ENCODE measurements around the gene IL1B.

IL1B gene

DNA sequence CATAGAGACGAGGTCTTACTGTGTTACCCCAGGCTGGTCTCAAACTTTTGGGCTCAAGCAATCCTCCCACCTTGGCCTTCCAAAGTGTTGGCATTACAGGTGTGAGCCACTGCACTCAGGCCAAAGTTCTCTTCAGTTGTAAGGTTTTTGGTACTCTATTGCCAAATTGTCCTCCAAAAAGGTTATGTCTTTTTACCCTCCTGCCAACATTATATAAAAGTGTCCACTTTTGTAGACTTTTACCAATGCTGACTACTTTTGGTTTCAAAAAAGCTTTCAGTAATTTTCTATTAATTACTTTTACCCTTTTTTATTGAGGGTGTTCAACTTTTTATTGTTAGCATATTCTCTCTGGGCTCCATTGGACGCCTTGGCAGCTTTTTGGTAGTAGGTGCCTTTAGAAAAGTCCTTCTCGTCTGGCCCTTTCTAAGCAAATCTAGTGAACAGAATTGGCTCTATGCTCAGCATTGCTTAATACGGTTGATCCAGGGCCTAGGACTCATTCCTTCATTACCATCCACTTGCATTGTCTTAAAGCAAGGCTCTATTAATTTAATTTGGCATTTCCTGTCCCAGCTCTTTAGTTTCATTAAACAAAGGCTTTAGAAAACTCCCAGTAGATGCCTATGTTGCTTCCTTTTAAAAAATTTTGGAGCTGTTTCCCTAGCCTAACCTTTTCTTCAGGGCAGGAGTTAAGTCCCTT, 35.5 kb downstream of the IL1B start:
- no peak for DNase-seq

DNA sequence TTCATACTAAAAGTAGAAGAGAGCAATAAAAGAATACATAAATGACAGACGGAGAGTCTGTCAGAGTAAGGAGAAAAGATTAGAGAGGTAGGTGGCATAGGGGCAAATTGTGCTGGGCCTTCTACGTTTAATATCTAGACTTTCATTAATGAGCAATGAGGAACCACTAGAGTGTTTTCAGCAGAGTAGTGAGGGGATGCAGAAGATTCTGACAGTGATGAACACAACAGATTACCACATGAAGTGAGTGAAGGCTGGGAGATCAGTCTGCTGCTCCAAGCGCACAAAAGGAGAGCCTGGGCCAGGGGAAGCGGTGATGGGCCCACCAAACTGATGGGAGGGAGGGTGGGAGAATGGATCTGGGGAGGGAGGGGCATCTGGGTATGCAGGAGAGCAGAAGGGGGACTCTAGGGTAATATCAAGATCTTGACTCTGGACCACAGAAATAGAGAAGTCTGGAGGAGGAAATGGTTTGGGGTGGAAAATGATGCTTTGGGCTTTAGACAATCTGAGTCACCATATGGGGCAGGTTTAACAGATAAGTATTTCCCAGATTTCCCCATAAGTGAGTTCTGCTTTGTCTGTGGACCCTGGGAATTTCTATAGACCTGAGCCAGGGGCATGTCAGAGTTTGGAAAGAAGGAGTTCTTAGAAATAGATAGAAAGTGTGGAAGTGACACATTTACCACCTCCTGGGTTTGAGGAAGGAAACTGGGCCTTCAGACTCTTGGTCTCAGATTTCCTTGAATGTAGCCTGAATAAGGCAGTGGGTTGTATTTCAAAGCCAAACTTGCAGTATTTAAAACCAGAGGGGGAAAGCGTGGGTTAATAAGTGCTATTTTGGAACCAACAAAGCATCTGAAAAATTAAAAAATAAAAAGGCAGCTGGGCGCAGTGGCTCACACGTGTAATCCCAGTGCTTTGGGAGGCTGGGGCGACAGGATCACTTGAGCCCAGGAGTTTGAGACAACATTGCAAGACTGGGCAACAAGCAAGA, 37.3 kb downstream of the IL1B start:
- no peak for DNase-seq

- no peak for DNase-seq
Measured at GRCh38 chr2:112796486-112796885, 40.1 kb downstream of the IL1B start.

GRCh38 chr2:112795774-112796173, 40.8 kb downstream of the IL1B start:
- no peak for DNase-seq

- no peak for DNase-seq
Measured at GRCh38 chr2:112794841-112795240, 41.7 kb downstream of the IL1B start.

DNA sequence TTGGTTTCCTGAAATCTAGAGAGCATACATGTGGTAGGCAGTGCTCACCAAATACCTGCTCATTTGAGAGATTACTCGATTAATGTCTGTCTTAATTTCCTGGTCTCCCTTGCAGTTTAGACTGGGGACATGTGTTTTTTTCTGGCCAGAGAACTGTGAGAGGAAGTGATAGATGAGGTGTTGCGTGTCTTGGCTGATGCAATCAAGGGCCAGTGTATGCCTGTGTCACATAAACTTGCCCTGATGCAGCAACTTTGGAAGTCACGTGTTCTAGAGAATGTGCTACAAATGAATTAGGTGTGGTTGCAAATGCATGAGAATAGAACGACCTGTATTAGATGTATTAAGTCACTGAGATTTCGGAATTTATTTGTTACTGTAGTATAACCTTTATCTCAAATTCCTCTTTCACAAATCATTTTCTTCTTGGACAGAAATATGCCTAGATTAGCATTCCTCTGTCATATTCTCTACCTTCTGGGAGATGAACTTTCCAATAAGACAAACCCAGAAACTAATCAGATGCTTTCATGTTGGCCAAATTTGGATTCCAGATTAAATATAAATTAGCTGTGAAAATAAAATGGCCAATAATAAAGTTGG, 42.3 kb downstream of the IL1B start:
- DNase-seq: peak in 1 of 2 experiments; percentile 37

GRCh38 chr2:112793449-112793978, 43.1 kb downstream of the IL1B start:
- DNase-seq: no peak

DNA sequence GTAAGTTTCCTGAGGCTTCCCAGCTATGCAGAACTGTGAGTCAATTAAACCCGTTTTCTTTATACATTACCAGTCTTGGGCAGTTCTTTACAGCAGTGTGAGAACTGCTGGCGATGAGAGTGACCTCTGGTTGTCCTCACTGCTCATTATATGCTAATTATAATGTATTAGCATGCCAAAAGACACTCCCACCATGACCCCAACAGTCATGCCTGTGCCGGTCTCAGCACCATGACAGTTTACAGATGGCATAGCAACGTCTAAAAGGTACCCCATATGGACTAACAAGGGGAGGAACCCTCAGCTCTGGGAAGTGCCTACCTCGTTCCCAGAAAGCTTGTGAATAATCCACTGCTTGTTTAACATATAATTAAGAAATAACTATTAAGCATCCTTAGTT, 44.2 kb downstream of the IL1B start:
- DNase-seq: no peak

DNA sequence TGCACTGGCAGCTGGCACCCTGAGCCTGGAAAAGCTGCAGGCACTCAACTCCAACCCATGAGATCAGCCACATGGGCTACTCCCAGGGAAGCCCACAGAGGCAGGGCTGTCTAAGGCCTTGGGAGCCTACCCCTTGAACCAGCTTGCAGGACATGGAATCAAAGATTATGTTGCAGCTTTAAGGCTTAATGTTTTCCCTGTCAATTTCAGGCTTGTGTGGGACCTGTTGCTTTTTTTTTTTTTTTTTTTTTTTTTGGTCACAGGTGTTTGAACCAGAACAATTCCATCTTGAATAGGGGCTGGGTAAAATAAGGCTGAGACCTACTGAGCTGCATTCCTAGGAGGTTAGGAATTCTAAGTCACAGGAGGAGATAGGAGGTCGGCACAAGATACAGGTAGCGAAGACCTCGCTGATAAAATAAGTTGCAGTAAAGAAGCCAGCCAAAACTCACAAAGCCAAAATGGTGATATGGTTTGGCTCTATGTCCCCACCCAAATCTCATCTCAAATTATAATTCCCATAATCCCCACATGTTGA, 44.8 kb downstream of the IL1B start:
- no peak for DNase-seq

DNA sequence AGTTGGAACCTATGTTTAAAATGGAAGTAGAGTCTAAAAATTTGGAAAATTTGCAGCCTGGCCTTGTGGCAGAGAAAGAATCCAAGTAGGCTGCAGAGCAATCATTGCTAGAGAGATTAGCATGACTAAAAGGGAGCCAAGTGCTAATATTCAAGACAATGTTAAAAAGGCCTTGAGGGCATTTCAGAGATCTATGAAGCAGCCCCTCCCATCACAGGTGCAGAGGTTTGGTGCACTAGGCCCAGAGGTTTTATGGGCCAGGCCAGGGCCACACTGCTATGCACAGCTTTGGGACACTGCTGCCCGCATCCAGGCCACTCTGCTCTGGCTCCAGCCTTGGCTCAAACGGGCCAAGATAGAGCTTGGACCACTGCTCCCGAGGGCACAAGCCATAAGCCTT, 45.6 kb downstream of the IL1B start:
- DNase-seq: no peak

- DNase-seq: no peak
Measured at GRCh38 chr2:112790305-112790704, 46.3 kb downstream of the IL1B start.

GRCh38 chr2:112789186-112789585, 47.4 kb downstream of the IL1B start:
- no peak for DNase-seq

GRCh38 chr2:112788653-112789052, 47.9 kb downstream of the IL1B start:
- no peak for DNase-seq

DNA sequence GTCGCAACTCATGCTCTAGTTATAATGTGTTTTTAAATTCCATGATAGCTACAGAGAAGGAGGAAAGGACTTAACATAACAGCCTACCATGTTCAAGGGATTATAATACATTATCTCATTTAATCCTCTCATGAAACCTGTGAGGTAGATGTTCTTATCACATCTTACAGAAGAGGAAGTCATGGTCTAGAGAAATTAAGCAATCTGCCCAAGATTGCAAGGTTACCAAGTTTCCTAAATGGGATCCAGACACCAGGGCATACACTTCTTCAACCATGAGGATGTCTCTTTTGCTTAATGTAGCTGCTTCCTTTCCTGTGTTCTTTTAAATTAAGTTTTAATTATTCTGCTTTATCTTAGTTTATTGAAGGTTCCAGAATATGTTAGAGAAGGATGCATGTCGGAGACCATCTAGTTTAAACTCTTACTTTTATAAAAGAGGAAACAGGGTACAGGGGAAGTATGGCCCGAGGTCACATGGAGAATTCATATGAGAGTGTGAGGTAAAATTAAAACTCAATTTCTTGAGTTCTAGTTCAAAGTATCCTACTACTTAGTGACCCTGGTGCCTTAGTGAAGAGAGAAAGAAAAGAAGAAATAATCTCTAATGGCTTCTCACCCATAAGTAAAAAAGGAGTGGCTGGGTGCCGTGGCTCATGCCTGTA, 48.7 kb downstream of the IL1B start:
- DNase-seq: no peak

- no peak for DNase-seq
Measured at GRCh38 chr2:112787294-112787693, 49.3 kb downstream of the IL1B start.

DNA sequence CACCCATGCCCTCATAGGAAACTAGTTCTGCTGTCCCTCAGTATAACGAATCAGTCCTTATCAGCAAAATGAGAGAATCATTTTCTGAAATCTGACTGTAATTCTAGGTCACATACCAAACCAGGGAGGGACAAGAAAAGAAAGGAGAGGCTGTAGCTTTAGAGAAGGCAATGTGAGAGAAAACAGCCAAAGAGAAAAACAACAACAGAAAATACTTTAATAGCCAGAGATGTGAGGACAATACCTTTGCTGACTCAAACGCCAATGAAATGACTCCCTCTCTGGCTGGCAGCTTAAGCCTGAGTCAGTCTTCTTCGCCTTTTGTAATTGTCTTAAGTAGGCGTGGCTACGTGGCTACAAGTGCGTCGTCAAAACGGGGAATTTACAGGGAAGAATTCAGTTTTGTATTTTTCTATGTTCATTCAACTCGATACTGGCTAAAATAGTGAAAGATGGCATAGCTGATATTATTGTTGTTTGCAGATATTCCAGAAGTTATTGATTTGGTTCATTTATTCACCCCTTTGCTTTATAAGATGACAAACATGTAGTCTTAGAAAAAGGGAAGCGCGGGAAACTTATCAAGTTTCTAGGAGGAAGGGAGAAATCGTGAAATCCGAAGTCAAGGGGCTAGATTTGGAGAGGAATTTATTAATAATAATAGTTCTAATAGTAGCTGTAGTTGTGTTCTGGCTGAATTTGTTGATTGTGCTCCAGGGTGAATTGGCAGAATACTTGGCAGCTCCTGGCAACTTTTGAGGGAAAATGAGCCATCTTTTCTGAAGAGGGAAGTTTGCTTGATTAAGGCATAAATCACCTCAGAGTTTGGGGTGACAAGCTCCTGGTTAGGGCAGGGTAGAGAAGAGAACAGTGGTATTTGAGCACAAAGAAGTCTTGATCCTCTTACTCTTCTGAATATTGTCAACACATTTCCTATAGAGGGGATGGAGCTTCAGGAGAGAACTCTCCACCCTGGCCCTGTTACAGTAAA, 52.1 kb downstream of the IL1B start, which contains the start of gene IL1A:
Gene IL1A, minus strand, starts transcription at position 295 of the 991 bp plus-strand sequence. CDS start 723 bp downstream, outside the sequence.
- DNase-seq: no peak

DNA sequence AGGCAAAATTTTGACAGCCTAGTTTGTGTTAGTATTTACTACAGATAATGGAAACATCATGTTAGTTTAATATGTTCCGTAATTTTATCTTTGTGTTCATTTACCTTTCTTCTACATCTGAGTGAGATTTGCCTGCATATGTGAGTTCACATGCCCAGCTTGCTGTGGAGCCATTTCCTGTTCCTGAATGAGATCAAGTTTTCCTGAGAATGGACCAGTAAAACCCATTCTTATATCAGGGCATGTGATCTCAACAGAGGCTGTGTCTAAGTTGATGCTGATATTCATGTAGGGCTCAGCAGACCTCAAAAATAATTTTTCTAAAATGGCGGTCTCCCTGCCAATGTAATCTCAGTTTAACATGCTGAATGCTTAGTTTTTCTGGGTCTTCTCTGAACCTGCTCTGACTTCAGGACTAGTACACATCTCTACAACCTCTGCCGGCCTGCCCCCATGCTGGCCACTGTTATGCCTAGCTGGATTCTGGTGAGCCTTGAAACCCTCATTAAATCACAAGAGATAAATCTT, 53.3 kb downstream of the IL1B start:
- DNase-seq: no peak

- no peak for DNase-seq
Measured at GRCh38 chr2:112782234-112782799, 54.3 kb downstream of the IL1B start.
